HepG2 (cell line): ENCODE results near the gene VSIR. TPM values are rescaled to one million over a fixed set of nuclear protein-coding genes. Genes with fewer than 3 reads are reported as not detected.

Source experiments
- ATAC-seq: fragments of 200-7000 bp; cut with Tn5 transposase; 3 replicates; pipeline ENCODE4 v1.9.1; 2020; ENCODE audit warnings: mild to moderate bottlenecking, moderate library complexity
- BruUV-seq: library from RNA; stranded (reverse); fragments of 400-500 nt; replicated peaks from 2 replicates; lab custom pipeline; 2021; lab: Mats Ljungman, UMichigan
- CTCF ChIA-PET: fragments of 300-600 bp; formaldehyde crosslinking; extraction: SDS; loops from one replicate; lab custom pipeline; 2021; ENCODE audit warnings: low total read pairs, inconsistent platforms, low intra/inter-chr PET ratio; lab: Yijun Ruan, JAX
- POLR2A ChIA-PET: fragments of 350-600 bp; sonication (Branson Sonifier 250); formaldehyde crosslinking; loops from one replicate; lab custom pipeline; 2020; ENCODE audit warnings: antibody characterized with exemption, inconsistent platforms; lab: Yijun Ruan, JAX
- DNase-seq: peaks from one replicate; pipeline ENCODE4 v3.0.0-alpha.2; 2015; ENCODE audit warnings: low spot score
- FAIRE-seq: peaks from 3 replicates; lab custom pipeline; 2011; peaks lifted over from hg19 to GRCh38; lab: Jason Lieb, UNC
- H2AFZ ChIP-seq: one replicate; pipeline ENCODE4 v1.6.1; 2011; ENCODE audit warnings: low read length, inconsistent platforms
- H3K27ac ChIP-seq: fragments of 300-600 bp; 3 replicates; pipeline ENCODE4 v1.8.0; 2011; ENCODE audit warnings: mixed run types, mild to moderate bottlenecking, mixed read lengths, low read length, inconsistent platforms; ENCODE audit not compliant: insufficient read depth; ENCODE audit errors: extremely low read length
- H3K27me3 ChIP-seq, 2 experiments: fragments of 200-600 bp in 1 of 2; 2 replicates in 1 of 2; 3 replicates in 1 of 2; pipeline versions ENCODE4 v1.6.0 to v1.8.0; 2011; ENCODE audit warnings: low read length in 2 of 2, mild to moderate bottlenecking in 2 of 2, moderate library complexity in 2 of 2, inconsistent platforms in 1 of 2; ENCODE audit not compliant: insufficient read depth in 2 of 2, control insufficient read depth in 1 of 2
- H3K36me3 ChIP-seq, 2 experiments: fragments of 200-600 bp in 1 of 2; replicated peaks in 1 of 2; 2 replicates in 1 of 2; 3 replicates in 1 of 2; pipeline versions ENCODE4 v1.5.1 to v1.8.0; 2011; ENCODE audit warnings: low read length in 2 of 2, inconsistent platforms in 1 of 2; ENCODE audit not compliant: insufficient read depth in 2 of 2, control insufficient read depth in 1 of 2
- H3K4me1 ChIP-seq: 2 replicates; pipeline ENCODE4 v1.5.1; 2012; ENCODE audit warnings: low read length, inconsistent platforms; ENCODE audit not compliant: insufficient read depth
- H3K4me2 ChIP-seq: 2 replicates; pipeline ENCODE4 v1.6.0; 2011; ENCODE audit warnings: low read depth, low read length, inconsistent platforms
- H3K4me3 ChIP-seq, 3 experiments: fragments of 200-600 bp in 1 of 3; sonication (generic), shearing (Covaris generic) in 1 of 3; replicated peaks in 1 of 3; 2 replicates each; pipeline ENCODE4 v1.5.1; 2011 to 2016; ENCODE audit warnings: low read length in 3 of 3, inconsistent platforms in 2 of 3, low read depth in 2 of 3, mild to moderate bottlenecking in 2 of 3, control low read depth in 1 of 3, mixed read lengths in 1 of 3; ENCODE audit not compliant: insufficient read depth in 1 of 3
- H3K79me2 ChIP-seq: one replicate; pipeline ENCODE4 v1.6.1; 2011; ENCODE audit warnings: low read length, inconsistent platforms; ENCODE audit not compliant: insufficient read depth
- H3K9ac ChIP-seq: 2 replicates; pipeline ENCODE4 v1.6.0; 2011; ENCODE audit warnings: mild to moderate bottlenecking, low read depth, low read length, inconsistent platforms; ENCODE audit not compliant: insufficient read depth
- H3K9me3 ChIP-seq: 2 replicates; pipeline ENCODE4 v1.5.1; 2012; ENCODE audit warnings: mild to moderate bottlenecking, low read length
- H4K20me1 ChIP-seq: 2 replicates; pipeline ENCODE4 v1.6.0; 2011; ENCODE audit warnings: inconsistent platforms, mild to moderate bottlenecking, low read length, moderate library complexity; ENCODE audit not compliant: insufficient read depth
- ARHGAP35 ChIP-seq: sonication (generic); formaldehyde crosslinking; IDR thresholded peaks from 2 replicates; pipeline ENCODE4 v1.9.0; 2022; ENCODE audit warnings: mild to moderate bottlenecking, inconsistent platforms, moderate library complexity, missing genetic modification reagents, borderline replicate concordance
- ATF7 ChIP-seq, 2 experiments: fragments of 450-650 bp in 1 of 2; sonication (generic) in 1 of 2; formaldehyde crosslinking in 1 of 2; IDR thresholded peaks; 2 replicates each; pipeline versions ENCODE4 v1.4.0 to v1.6.1; 2016 to 2020; ENCODE audit warnings: antibody characterized with exemption in 1 of 2, mild to moderate bottlenecking in 1 of 2, missing genetic modification reagents in 1 of 2
- POLR2AphosphoS2 ChIP-seq: IDR thresholded peaks from 2 replicates; pipeline ENCODE4 v1.6.1; 2011; ENCODE audit warnings: low read depth, low read length, improper control_type of control experiment
- ZBTB7B ChIP-seq: sonication (generic); formaldehyde crosslinking; IDR thresholded peaks from 2 replicates; pipeline ENCODE4 v1.4.0; 2020; ENCODE audit warnings: missing genetic modification reagents
- ZNF430 ChIP-seq: sonication (generic); formaldehyde crosslinking; IDR thresholded peaks from 2 replicates; pipeline ENCODE4 v1.9.0; 2021; ENCODE audit warnings: mild to moderate bottlenecking, missing genetic modification reagents
- ZNF496 ChIP-seq: sonication (generic); formaldehyde crosslinking; IDR thresholded peaks from 2 replicates; pipeline ENCODE4 v1.8.1; 2023; ENCODE audit warnings: mild to moderate bottlenecking, moderate library complexity, missing genetic modification reagents; ENCODE audit not compliant: insufficient replicate concordance
- ZNF850 ChIP-seq: sonication (generic); formaldehyde crosslinking; conservative IDR thresholded peaks from 2 replicates; pipeline ENCODE4 v1.9.0; 2021; ENCODE audit warnings: mild to moderate bottlenecking, missing genetic modification reagents
- ZNF883 ChIP-seq: sonication (generic); formaldehyde crosslinking; IDR thresholded peaks from 2 replicates; pipeline ENCODE4 v1.5.1; 2020; ENCODE audit warnings: mild to moderate bottlenecking, missing genetic modification reagents; ENCODE audit errors: not compliant biosample characterization
- WGBS: methylation state at CpG from one replicate; pipeline ENCODE4 v1.1.6; 2017; ENCODE audit warnings: low lambda C conversion rate; 5-methylcytosine and 5-hydroxymethylcytosine counted together
- in situ Hi-C: cut with HindIII; loops from 2 replicates; pipeline ENCODE4 v1.10.0; 2017; ENCODE audit warnings: low pct_unique_long_range_greater_than_20kb; ENCODE audit not compliant: extremely low pct_ligation_motif_present
- intact Hi-C: fragments of 100-400 bp; cut with micrococcal nuclease; formaldehyde crosslinking; loops from one replicate; pipeline ENCODE4 v1.10.0; 2022; ENCODE audit not compliant: unreplicated experiment
- polyA plus RNA-seq, 8 experiments: library from polyadenylated mRNA; depleted of rRNA in 3 of 8; stranded (reverse) in 7 of 8; unstranded in 1 of 8; fragments of >200 nt; fragmentation: Illumina TruSeq in 4 of 8; extraction: Trizol in 4 of 8; gene quantifications; 2 replicates each; pipeline versions ENCODE4 v1.2.1 to v1.2.3, GENCODE V29; 2011 to 2016; ENCODE audit warnings: low read depth in 4 of 8, missing spikeins in 1 of 8, mixed read lengths in 1 of 8; ENCODE audit not compliant: insufficient read depth in 1 of 8
- total RNA-seq, 5 experiments: library from RNA; depleted of rRNA; stranded (reverse); fragments of >200 nt; fragmentation: Illumina TruSeq; extraction: Trizol; gene quantifications; 2 replicates each; pipeline ENCODE4 v1.2.3, GENCODE V29; 2016; ENCODE audit warnings: low read depth in 1 of 5
- TF ChIP-seq, protein P1 (sequence below): IDR thresholded peaks from 2 replicates; pipeline ENCODE4 v1.6.1; 2016; ENCODE audit warnings: missing compliant biosample characterization, missing genetic modification reagents, borderline replicate concordance
- TF ChIP-seq, protein P2 (sequence below): sonication (generic); formaldehyde crosslinking; IDR thresholded peaks from 2 replicates; pipeline ENCODE4 v1.4.0; 2020; ENCODE audit warnings: mild to moderate bottlenecking, missing genetic modification reagents
- TF ChIP-seq, protein P3 (sequence below): sonication (generic); formaldehyde crosslinking; conservative IDR thresholded peaks from 2 replicates; pipeline ENCODE4 v1.4.0; 2020; ENCODE audit warnings: missing genetic modification reagents
- TF ChIP-seq, protein P4 (sequence below): sonication (generic); formaldehyde crosslinking; IDR thresholded peaks from 2 replicates; pipeline ENCODE4 v1.8.1; 2022; ENCODE audit warnings: low read depth, mild to moderate bottlenecking, missing genetic modification reagents

VSIR gene
- total and polyA plus RNA-seq, 2 of the 13 experiments (the other 11 are each of a cell fraction or from before 2014, with no cell fraction given): 0.44 to 3.2 TPM

DNA sequence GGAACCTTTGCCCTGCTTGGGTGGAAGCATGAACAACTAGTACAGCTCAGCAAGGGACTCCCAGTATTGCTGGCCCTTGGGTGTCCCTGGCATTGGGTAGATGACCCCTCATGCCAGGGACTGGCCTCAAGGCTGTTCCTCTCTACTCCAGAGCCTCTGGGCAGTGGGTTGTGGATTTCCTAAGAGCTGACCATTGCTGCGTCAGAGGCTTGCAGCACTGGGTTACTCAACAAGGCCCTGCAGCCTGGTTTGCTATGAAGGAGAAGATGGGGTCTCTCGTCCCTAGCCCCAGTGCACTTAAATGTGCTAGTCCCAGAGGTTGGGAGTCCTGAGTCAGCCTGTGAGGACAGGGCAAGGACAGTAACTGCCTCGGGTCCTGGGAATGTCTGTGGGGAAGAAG lies 2.5 kb downstream of the VSIR start:
- no peak for TF ChIP-seq ZNF850
- no peak for TF ChIP-seq POLR2AphosphoS2
- no peak for TF ChIP-seq ATF7 (IDR thresholded peaks at IDR 0.05)
- no peak for TF ChIP-seq ATF7 (CRISPR knock-in tag; IDR thresholded peaks at IDR 0.05)
- no peak for TF ChIP-seq ZNF496 (CRISPR knock-in tag)
- TF ChIP-seq, protein P1, sequence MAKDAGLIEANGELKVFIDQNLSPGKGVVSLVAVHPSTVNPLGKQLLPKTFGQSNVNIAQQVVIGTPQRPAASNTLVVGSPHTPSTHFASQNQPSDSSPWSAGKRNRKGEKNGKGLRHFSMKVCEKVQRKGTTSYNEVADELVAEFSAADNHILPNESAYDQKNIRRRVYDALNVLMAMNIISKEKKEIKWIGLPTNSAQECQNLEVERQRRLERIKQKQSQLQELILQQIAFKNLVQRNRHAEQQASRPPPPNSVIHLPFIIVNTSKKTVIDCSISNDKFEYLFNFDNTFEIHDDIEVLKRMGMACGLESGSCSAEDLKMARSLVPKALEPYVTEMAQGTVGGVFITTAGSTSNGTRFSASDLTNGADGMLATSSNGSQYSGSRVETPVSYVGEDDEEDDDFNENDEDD (CRISPR knock-in tag): no peak
- TF ChIP-seq ZNF430: no peak
- TF ChIP-seq ARHGAP35 (CRISPR knock-in tag): no peak
- TF ChIP-seq, protein P2, sequence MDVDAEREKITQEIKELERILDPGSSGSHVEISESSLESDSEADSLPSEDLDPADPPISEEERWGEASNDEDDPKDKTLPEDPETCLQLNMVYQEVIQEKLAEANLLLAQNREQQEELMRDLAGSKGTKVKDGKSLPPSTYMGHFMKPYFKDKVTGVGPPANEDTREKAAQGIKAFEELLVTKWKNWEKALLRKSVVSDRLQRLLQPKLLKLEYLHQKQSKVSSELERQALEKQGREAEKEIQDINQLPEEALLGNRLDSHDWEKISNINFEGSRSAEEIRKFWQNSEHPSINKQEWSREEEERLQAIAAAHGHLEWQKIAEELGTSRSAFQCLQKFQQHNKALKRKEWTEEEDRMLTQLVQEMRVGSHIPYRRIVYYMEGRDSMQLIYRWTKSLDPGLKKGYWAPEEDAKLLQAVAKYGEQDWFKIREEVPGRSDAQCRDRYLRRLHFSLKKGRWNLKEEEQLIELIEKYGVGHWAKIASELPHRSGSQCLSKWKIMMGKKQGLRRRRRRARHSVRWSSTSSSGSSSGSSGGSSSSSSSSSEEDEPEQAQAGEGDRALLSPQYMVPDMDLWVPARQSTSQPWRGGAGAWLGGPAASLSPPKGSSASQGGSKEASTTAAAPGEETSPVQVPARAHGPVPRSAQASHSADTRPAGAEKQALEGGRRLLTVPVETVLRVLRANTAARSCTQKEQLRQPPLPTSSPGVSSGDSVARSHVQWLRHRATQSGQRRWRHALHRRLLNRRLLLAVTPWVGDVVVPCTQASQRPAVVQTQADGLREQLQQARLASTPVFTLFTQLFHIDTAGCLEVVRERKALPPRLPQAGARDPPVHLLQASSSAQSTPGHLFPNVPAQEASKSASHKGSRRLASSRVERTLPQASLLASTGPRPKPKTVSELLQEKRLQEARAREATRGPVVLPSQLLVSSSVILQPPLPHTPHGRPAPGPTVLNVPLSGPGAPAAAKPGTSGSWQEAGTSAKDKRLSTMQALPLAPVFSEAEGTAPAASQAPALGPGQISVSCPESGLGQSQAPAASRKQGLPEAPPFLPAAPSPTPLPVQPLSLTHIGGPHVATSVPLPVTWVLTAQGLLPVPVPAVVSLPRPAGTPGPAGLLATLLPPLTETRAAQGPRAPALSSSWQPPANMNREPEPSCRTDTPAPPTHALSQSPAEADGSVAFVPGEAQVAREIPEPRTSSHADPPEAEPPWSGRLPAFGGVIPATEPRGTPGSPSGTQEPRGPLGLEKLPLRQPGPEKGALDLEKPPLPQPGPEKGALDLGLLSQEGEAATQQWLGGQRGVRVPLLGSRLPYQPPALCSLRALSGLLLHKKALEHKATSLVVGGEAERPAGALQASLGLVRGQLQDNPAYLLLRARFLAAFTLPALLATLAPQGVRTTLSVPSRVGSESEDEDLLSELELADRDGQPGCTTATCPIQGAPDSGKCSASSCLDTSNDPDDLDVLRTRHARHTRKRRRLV (CRISPR knock-in tag): no peak
- TF ChIP-seq, protein P3, sequence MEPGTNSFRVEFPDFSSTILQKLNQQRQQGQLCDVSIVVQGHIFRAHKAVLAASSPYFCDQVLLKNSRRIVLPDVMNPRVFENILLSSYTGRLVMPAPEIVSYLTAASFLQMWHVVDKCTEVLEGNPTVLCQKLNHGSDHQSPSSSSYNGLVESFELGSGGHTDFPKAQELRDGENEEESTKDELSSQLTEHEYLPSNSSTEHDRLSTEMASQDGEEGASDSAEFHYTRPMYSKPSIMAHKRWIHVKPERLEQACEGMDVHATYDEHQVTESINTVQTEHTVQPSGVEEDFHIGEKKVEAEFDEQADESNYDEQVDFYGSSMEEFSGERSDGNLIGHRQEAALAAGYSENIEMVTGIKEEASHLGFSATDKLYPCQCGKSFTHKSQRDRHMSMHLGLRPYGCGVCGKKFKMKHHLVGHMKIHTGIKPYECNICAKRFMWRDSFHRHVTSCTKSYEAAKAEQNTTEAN (CRISPR knock-in tag): no peak
- TF ChIP-seq, protein P4, sequence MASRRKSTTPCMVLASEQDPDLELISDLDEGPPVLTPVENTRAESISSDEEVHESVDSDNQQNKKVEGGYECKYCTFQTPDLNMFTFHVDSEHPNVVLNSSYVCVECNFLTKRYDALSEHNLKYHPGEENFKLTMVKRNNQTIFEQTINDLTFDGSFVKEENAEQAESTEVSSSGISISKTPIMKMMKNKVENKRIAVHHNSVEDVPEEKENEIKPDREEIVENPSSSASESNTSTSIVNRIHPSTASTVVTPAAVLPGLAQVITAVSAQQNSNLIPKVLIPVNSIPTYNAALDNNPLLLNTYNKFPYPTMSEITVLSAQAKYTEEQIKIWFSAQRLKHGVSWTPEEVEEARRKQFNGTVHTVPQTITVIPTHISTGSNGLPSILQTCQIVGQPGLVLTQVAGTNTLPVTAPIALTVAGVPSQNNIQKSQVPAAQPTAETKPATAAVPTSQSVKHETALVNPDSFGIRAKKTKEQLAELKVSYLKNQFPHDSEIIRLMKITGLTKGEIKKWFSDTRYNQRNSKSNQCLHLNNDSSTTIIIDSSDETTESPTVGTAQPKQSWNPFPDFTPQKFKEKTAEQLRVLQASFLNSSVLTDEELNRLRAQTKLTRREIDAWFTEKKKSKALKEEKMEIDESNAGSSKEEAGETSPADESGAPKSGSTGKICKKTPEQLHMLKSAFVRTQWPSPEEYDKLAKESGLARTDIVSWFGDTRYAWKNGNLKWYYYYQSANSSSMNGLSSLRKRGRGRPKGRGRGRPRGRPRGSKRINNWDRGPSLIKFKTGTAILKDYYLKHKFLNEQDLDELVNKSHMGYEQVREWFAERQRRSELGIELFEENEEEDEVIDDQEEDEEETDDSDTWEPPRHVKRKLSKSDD (CRISPR knock-in tag): no peak
- TF ChIP-seq ZNF883 (CRISPR knock-in tag): no peak
- no peak for TF ChIP-seq ZBTB7B
- H3K4me3 ChIP-seq: no peak overlapping the region
- no peaks in the 10 kb centered on the region for H3K9me3 ChIP-seq
- in situ Hi-C loops (no loop called here), intact Hi-C loops (loop anchor here (5.0 kb wide), 1 partner anchor 42 kb away; no protein-coding TSS in a partner anchor)
- ATAC-seq: no peak
- DNase-seq: no peak
- H3K27ac ChIP-seq: no peak overlapping the region
- H3K4me1 ChIP-seq: peaks cover 37% of the 10 kb centered on the region
- no peak overlapping the region for H3K9ac ChIP-seq
- BruUV-seq: no TSS peak
- peaks cover 3 to 31% of the 10 kb centered on the region in 2 experiments; a peak in 4 of 5 replicates for H3K27me3 ChIP-seq
- ChIA-PET POLR2A (no interaction called here), CTCF (no interaction called here)
- H3K4me2 ChIP-seq: no peak overlapping the region
- H2AFZ ChIP-seq: no peak overlapping the region
- H3K36me3 ChIP-seq: no peaks in the 10 kb centered on the region
- WGBS: 0% methylated on average over 1 of the region's 3 CpGs
- no peak for FAIRE-seq
- no peaks in the 10 kb centered on the region for H4K20me1 ChIP-seq
- H3K79me2 ChIP-seq: no peaks in the 10 kb centered on the region
